SK-N-SH treated with all-trans-retinoic acid at 6 μM for 48 hours (cell line): ENCODE data around the gene CCDC146.
"Not testable (repeated sequence)": the region's sequence is repeated elsewhere in the genome, so short reads cannot be mapped to it uniquely, and the experiment has no call there.

Experiments used
- ARNTL ChIP-seq: fragments of 450-650 bp; formaldehyde crosslinking; IDR thresholded peaks from 2 replicates; pipeline ENCODE4 v1.5.0; 2020; ENCODE audit warnings: low read depth, mild to moderate bottlenecking, moderate library complexity, borderline replicate concordance
- GLIS3 ChIP-seq: fragments of 250-450 bp; sonication (Bioruptor Pico); IDR thresholded peaks from 2 replicates; pipeline ENCODE4 v1.5.0; 2020; ENCODE audit warnings: mild to moderate bottlenecking, moderate library complexity
- PPARA ChIP-seq: fragments of 250-450 bp; sonication (Bioruptor Pico); IDR thresholded peaks from 2 replicates; pipeline ENCODE4 v1.5.0; 2020; ENCODE audit warnings: mild to moderate bottlenecking, borderline replicate concordance
- RARB ChIP-seq: fragments of 250-450 bp; sonication (Bioruptor Pico); IDR thresholded peaks from 2 replicates; pipeline ENCODE4 v1.8.0; 2021; ENCODE audit warnings: mild to moderate bottlenecking, moderate library complexity
- SNAI2 ChIP-seq: fragments of 250-450 bp; sonication (Bioruptor Pico); IDR thresholded peaks from 2 replicates; pipeline ENCODE4 v1.5.0; 2020; ENCODE audit warnings: mild to moderate bottlenecking, moderate library complexity
- ZC3H10 ChIP-seq: fragments of 250-450 bp; sonication (Bioruptor Pico); IDR thresholded peaks from 2 replicates; pipeline ENCODE4 v1.5.1; 2021; ENCODE audit warnings: mild to moderate bottlenecking, moderate library complexity
- ZFP3 ChIP-seq: fragments of 250-450 bp; sonication (Bioruptor Pico); IDR thresholded peaks from 2 replicates; pipeline ENCODE4 v1.5.0; 2020; ENCODE audit warnings: mild to moderate bottlenecking, moderate library complexity
- ZFP30 ChIP-seq: fragments of 450-650 bp; formaldehyde crosslinking; IDR thresholded peaks from 2 replicates; pipeline ENCODE4 v1.5.0; 2022; ENCODE audit warnings: mild to moderate bottlenecking, moderate library complexity
- ZNF8 ChIP-seq: fragments of 450-650 bp; formaldehyde crosslinking; IDR thresholded peaks from 2 replicates; pipeline ENCODE4 v1.5.0; 2020; ENCODE audit warnings: mild to moderate bottlenecking, moderate library complexity
- TF ChIP-seq, protein P1 (sequence below): fragments of 250-450 bp; sonication (Bioruptor Pico); IDR thresholded peaks from 2 replicates; pipeline ENCODE4 v1.8.0; 2021; ENCODE audit warnings: low read depth, mild to moderate bottlenecking, moderate library complexity, borderline replicate concordance
- TF ChIP-seq, protein P2 (sequence below): fragments of 250-450 bp; sonication (Bioruptor Pico); IDR thresholded peaks from 2 replicates; pipeline ENCODE4 v1.5.1; 2021; ENCODE audit warnings: mild to moderate bottlenecking, moderate library complexity
- TF ChIP-seq, protein P3 (sequence below): fragments of 250-450 bp; sonication (Bioruptor Pico); IDR thresholded peaks from 2 replicates; pipeline ENCODE4 v1.8.0; 2020; ENCODE audit warnings: mild to moderate bottlenecking, moderate library complexity, borderline replicate concordance
- TF ChIP-seq, protein P4 (sequence below): fragments of 250-450 bp; sonication (Bioruptor Pico); IDR thresholded peaks from 2 replicates; pipeline ENCODE4 v1.5.1; 2020; ENCODE audit warnings: low read depth, mild to moderate bottlenecking, moderate library complexity

DNA sequence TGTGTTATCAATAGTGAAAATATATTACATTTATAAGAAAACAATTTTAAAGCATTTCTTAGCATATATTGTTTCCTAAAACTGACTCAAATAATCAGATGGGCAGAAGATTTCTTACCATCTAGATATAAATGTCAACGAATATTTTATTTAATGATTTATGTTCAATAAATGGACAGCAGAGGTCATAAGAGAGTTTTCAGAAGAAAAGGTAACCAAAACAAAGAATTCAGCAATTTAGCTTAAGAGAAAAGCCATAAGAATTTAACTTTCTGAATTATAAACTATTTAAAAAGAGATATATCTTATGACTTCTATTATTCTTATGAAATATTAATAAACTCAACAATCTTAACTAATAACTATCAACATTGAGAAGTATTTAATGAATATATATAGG is 3.1 kb downstream of the CCDC146 start:
- TF ChIP-seq, protein P1, sequence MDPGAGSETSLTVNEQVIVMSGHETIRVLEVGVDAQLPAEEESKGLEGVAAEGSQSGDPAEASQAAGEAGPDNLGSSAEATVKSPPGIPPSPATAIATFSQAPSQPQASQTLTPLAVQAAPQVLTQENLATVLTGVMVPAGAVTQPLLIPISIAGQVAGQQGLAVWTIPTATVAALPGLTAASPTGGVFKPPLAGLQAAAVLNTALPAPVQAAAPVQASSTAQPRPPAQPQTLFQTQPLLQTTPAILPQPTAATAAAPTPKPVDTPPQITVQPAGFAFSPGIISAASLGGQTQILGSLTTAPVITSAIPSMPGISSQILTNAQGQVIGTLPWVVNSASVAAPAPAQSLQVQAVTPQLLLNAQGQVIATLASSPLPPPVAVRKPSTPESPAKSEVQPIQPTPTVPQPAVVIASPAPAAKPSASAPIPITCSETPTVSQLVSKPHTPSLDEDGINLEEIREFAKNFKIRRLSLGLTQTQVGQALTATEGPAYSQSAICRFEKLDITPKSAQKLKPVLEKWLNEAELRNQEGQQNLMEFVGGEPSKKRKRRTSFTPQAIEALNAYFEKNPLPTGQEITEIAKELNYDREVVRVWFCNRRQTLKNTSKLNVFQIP (CRISPR knock-in tag): not testable (repeated sequence)
- TF ChIP-seq, protein P2, sequence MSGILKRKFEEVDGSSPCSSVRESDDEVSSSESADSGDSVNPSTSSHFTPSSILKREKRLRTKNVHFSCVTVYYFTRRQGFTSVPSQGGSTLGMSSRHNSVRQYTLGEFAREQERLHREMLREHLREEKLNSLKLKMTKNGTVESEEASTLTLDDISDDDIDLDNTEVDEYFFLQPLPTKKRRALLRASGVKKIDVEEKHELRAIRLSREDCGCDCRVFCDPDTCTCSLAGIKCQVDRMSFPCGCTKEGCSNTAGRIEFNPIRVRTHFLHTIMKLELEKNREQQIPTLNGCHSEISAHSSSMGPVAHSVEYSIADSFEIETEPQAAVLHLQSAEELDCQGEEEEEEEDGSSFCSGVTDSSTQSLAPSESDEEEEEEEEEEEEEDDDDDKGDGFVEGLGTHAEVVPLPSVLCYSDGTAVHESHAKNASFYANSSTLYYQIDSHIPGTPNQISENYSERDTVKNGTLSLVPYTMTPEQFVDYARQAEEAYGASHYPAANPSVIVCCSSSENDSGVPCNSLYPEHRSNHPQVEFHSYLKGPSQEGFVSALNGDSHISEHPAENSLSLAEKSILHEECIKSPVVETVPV (CRISPR knock-in tag): not testable (repeated sequence)
- TF ChIP-seq ZC3H10 (CRISPR knock-in tag); PPARA (CRISPR knock-in tag); ZFP30; ARNTL; ZNF8; RARB (CRISPR knock-in tag); ZFP3 (CRISPR knock-in tag); SNAI2; GLIS3: not testable (repeated sequence)
- TF ChIP-seq, protein P3, sequence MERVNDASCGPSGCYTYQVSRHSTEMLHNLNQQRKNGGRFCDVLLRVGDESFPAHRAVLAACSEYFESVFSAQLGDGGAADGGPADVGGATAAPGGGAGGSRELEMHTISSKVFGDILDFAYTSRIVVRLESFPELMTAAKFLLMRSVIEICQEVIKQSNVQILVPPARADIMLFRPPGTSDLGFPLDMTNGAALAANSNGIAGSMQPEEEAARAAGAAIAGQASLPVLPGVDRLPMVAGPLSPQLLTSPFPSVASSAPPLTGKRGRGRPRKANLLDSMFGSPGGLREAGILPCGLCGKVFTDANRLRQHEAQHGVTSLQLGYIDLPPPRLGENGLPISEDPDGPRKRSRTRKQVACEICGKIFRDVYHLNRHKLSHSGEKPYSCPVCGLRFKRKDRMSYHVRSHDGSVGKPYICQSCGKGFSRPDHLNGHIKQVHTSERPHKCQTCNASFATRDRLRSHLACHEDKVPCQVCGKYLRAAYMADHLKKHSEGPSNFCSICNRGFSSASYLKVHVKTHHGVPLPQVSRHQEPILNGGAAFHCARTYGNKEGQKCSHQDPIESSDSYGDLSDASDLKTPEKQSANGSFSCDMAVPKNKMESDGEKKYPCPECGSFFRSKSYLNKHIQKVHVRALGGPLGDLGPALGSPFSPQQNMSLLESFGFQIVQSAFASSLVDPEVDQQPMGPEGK (CRISPR knock-in tag): not testable (repeated sequence)
- TF ChIP-seq, protein P4, sequence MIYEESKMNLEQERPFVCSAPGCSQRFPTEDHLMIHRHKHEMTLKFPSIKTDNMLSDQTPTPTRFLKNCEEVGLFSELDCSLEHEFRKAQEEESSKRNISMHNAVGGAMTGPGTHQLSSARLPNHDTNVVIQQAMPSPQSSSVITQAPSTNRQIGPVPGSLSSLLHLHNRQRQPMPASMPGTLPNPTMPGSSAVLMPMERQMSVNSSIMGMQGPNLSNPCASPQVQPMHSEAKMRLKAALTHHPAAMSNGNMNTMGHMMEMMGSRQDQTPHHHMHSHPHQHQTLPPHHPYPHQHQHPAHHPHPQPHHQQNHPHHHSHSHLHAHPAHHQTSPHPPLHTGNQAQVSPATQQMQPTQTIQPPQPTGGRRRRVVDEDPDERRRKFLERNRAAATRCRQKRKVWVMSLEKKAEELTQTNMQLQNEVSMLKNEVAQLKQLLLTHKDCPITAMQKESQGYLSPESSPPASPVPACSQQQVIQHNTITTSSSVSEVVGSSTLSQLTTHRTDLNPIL (CRISPR knock-in tag): not testable (repeated sequence)
